BJ (cell line): ENCODE data around the gene POMP. TPM values are rescaled to one million over a fixed set of nuclear protein-coding genes. Genes with fewer than 3 reads are reported as not detected.
A peak's percentile ranks its signal among the peaks of the same experiment; 100 is the strongest.

Experiments
- CTCF ChIA-PET: fragments of 350-600 bp; formaldehyde crosslinking; extraction: SDS; loops from one replicate; lab custom pipeline; 2021; ENCODE audit warnings: antibody characterized with exemption, inconsistent platforms; lab: Yijun Ruan, JAX
- POLR2A ChIA-PET: fragments of 300-600 bp; sonication (Branson Sonifier 250); formaldehyde crosslinking; extraction: SDS; loops from one replicate; lab custom pipeline; 2021; ENCODE audit warnings: antibody characterized with exemption; lab: Charles Lee
- DNase-seq: peaks from one replicate; pipeline ENCODE4 v3.0.0-alpha.2; 2011; ENCODE audit warnings: low read depth
- H3K27me3 ChIP-seq: 2 replicates; pipeline ENCODE4 v1.6.0; 2011; ENCODE audit warnings: low read length; ENCODE audit not compliant: control insufficient read depth, insufficient read depth
- H3K36me3 ChIP-seq: 2 replicates; pipeline ENCODE4 v1.5.1; 2011; ENCODE audit warnings: low read length; ENCODE audit not compliant: control insufficient read depth, insufficient read depth
- H3K4me3 ChIP-seq: 2 replicates; pipeline ENCODE4 v1.5.1; 2011; ENCODE audit warnings: low read depth, mild to moderate bottlenecking, control low read depth, low read length
- polyA plus RNA-seq: library from polyadenylated mRNA; depleted of rRNA; stranded (reverse); fragments of >200 nt; gene quantifications from 2 replicates; pipeline ENCODE4 v1.2.3, GENCODE V29; 2011
- TF ChIP-seq, protein P1 (sequence below): IDR thresholded peaks from 2 replicates; pipeline ENCODE4 v1.5.1; 2011; ENCODE audit warnings: low read depth, mild to moderate bottlenecking, control low read depth, inconsistent platforms, low read length, moderate library complexity; ENCODE audit not compliant: insufficient read depth

The POMP gene
- polyA plus RNA-seq, 1 experiment: 25.9 TPM

DNA sequence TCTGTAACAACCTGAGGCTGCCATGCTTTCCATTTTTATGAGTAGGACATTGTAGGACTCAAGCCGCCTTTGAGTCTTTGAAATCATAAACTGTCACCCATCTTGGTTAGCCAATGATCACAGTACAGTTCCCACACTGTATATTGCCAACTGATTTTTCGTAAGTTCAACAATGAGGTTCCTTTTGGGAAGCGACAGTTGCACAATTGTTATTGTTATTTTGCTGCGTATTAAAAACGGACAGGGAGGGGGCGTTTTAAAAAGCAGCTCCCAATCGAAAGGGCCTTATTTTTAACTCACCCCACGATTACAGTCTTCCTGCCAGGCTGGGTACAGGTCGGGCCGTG lies 59.2 kb downstream of the POMP start:
- no peaks in the 10 kb centered on the region for H3K27me3 ChIP-seq
- ChIA-PET CTCF (interaction anchor here (1.4 to 1.5 kb wide), 2 partner anchors 25 to 45 kb away, joined by 5 to 6 read pairs; no protein-coding TSS in a partner anchor), POLR2A (interaction anchor here (0.6 kb wide), 1 partner anchor 229 kb away, joined by 5 read pairs; no protein-coding TSS in a partner anchor)
- TF ChIP-seq, protein P1, sequence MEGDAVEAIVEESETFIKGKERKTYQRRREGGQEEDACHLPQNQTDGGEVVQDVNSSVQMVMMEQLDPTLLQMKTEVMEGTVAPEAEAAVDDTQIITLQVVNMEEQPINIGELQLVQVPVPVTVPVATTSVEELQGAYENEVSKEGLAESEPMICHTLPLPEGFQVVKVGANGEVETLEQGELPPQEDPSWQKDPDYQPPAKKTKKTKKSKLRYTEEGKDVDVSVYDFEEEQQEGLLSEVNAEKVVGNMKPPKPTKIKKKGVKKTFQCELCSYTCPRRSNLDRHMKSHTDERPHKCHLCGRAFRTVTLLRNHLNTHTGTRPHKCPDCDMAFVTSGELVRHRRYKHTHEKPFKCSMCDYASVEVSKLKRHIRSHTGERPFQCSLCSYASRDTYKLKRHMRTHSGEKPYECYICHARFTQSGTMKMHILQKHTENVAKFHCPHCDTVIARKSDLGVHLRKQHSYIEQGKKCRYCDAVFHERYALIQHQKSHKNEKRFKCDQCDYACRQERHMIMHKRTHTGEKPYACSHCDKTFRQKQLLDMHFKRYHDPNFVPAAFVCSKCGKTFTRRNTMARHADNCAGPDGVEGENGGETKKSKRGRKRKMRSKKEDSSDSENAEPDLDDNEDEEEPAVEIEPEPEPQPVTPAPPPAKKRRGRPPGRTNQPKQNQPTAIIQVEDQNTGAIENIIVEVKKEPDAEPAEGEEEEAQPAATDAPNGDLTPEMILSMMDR: no peak
- no peaks in the 10 kb centered on the region for H3K36me3 ChIP-seq
- DNase-seq: no peak
- H3K4me3 ChIP-seq: peak overlapping the region; percentile 68

- ChIA-PET POLR2A (interaction anchor here (0.6 to 0.8 kb wide), 3 partner anchors 11 to 230 kb away, joined by 3 to 6 read pairs (median 5); no protein-coding TSS in a partner anchor), CTCF (interaction anchor here (1.4 to 1.5 kb wide), 2 partner anchors 26 to 45 kb away, joined by 5 to 6 read pairs; no protein-coding TSS in a partner anchor)
- Histone ChIP-seq H3K27me3 (no peaks in the 10 kb centered on the region), H3K36me3 (no peaks in the 10 kb centered on the region), H3K4me3 (peak within 1 kb of the TSS; percentile 68)
- peak; percentile 89 for DNase-seq
- TF ChIP-seq, protein P1: peak; percentile 8; the same call in 1 of the 2 replicates
Measured at GRCh38 chr13:28718543-28719226, 59.8 kb downstream of the POMP start, which contains the start of gene SLC46A3. Gene SLC46A3 (minus strand): TSS chr13:28718970. CDS start chr13:28717998, 972 bp downstream.

DNA sequence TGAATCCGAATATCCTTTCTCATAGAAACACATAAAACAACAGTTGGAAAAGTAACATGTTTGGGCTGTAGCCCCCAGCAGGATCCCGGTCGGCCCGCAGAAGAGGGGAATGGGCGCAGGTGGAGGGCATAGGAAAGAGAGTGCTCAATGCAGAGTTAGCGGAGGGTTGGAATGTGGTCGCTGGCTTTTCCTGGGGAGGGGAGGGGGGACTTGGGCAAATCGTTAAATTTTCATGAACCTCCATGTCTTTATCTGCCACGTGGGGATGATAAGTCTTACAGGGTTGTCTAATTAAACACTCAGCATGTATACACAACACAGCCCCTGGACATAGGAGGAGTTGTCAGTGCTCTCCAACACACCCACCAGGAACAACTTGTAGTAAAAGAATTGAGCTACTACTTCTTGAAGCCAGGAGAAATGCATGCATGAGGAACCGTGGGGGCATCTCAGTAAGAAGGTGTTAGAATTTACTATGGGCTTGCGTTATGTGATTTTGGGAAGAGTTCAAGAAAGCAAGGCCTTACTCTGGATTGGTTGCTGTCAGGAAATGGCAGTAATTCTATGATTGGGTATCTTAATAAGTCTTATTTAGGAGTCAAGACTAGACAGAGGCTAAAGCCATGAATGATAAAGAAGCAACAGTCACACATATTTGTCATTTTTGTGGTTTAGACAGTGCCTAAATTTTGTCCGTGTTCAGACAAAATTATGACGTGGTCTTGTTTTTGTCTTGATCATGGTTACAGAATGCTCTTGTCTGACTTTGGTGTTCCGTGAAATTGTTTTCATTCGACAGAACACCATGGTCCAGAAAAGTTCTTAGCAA lies 60.5 kb downstream of the POMP start:
- Histone ChIP-seq H3K4me3 (peak overlapping the region; percentile 32), H3K27me3 (no peaks in the 10 kb centered on the region), H3K36me3 (no peaks in the 10 kb centered on the region)
- ChIA-PET POLR2A (interaction anchor here (0.7 to 0.8 kb wide), 2 partner anchors 10 to 69 kb away, joined by 3 to 6 read pairs; no protein-coding TSS in a partner anchor), CTCF (interaction anchor here (0.6 to 1.5 kb wide), 3 partner anchors 26 to 85 kb away, joined by 3 to 6 read pairs (median 5); no protein-coding TSS in a partner anchor)
- TF ChIP-seq, protein P1: no peak
- peak; percentile 77 for DNase-seq

DNA sequence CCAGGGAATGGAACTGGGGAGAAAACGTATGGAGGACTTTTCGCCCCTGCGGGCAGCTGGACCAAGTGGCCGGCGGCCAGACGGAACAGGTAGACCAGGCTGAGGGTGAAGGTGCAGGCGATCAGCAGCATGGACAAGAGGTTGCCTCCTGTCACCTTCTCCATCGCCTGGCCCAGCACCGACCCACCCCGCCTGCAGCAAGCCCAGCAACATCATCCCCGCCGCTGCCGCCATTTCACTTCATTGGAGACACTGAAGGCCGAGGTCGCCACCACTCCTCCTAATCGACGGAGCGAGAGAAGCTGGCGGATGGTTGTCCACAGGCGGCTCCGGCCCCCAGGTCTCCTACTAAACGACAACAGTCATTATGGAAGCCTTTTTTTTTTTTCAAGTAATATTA lies 64.9 kb downstream of the POMP start:
- H3K36me3 ChIP-seq: no peaks in the 10 kb centered on the region
- ChIA-PET CTCF (interaction anchor here (0.6 kb wide), 2 partner anchors 27 to 73 kb away, joined by 3 to 5 read pairs; no protein-coding TSS in a partner anchor), POLR2A (no interaction called here)
- H3K27me3 ChIP-seq: no peaks in the 10 kb centered on the region
- H3K4me3 ChIP-seq: no peak overlapping the region
- no peak for DNase-seq
- TF ChIP-seq, protein P1: no peak
